KMS-11 (cell line): ENCODE measurements around the gene CTF1.

Source experiments
- H2AFZ ChIP-seq: fragments of 200-600 bp; sonication (generic); 2 replicates; pipeline ENCODE4 v1.6.1; 2016; ENCODE audit warnings: antibody characterized with exemption, mixed run types, low read depth
- H3K27ac ChIP-seq: fragments of 200-600 bp; sonication (generic); 2 replicates; pipeline ENCODE4 v1.6.1; 2016; ENCODE audit warnings: mild to moderate bottlenecking, mixed run types
- H3K27me3 ChIP-seq: fragments of 200-600 bp; sonication (generic); 2 replicates; pipeline ENCODE4 v1.6.1; 2017; ENCODE audit warnings: mild to moderate bottlenecking, low read depth, mixed run types, moderate library complexity; ENCODE audit not compliant: insufficient read depth
- H3K36me3 ChIP-seq: fragments of 200-600 bp; sonication (generic); 2 replicates; pipeline ENCODE4 v1.6.1; 2017; ENCODE audit warnings: mild to moderate bottlenecking, mixed run types; ENCODE audit not compliant: insufficient read depth
- H3K4me1 ChIP-seq: fragments of 200-600 bp; sonication (generic); 2 replicates; pipeline ENCODE4 v1.6.1; 2016; ENCODE audit warnings: mild to moderate bottlenecking, low read depth, mixed run types; ENCODE audit not compliant: poor library complexity, severe bottlenecking
- H3K4me2 ChIP-seq: fragments of 200-600 bp; sonication (generic); 2 replicates; pipeline ENCODE4 v1.7.0; 2016; ENCODE audit warnings: mild to moderate bottlenecking, mixed run types
- H3K4me3 ChIP-seq: fragments of 200-600 bp; sonication (generic); IDR thresholded peaks from 2 replicates; pipeline ENCODE4 v1.6.1; 2017; ENCODE audit warnings: low read depth, low read length, mixed read lengths; ENCODE audit not compliant: insufficient read depth
- H3K79me2 ChIP-seq: fragments of 200-600 bp; sonication (generic); 2 replicates; pipeline ENCODE4 v1.6.1; 2016; ENCODE audit warnings: low read depth, mixed run types; ENCODE audit not compliant: insufficient read depth
- H3K9ac ChIP-seq: fragments of 200-600 bp; sonication (generic); 2 replicates; pipeline ENCODE4 v1.6.1; 2016; ENCODE audit warnings: mild to moderate bottlenecking, mixed run types
- H4K20me1 ChIP-seq: fragments of 200-600 bp; sonication (generic); 2 replicates; pipeline ENCODE4 v1.6.1; 2016; ENCODE audit warnings: mild to moderate bottlenecking, mixed run types; ENCODE audit not compliant: insufficient read depth
- CTCF ChIP-seq: fragments of 200-600 bp; sonication (generic); conservative IDR thresholded peaks from 2 replicates; pipeline ENCODE4 v1.6.1; 2017; ENCODE audit warnings: low read depth, mild to moderate bottlenecking, antibody characterized with exemption, low read length, moderate library complexity, mixed read lengths

Gene CTF1

DNA sequence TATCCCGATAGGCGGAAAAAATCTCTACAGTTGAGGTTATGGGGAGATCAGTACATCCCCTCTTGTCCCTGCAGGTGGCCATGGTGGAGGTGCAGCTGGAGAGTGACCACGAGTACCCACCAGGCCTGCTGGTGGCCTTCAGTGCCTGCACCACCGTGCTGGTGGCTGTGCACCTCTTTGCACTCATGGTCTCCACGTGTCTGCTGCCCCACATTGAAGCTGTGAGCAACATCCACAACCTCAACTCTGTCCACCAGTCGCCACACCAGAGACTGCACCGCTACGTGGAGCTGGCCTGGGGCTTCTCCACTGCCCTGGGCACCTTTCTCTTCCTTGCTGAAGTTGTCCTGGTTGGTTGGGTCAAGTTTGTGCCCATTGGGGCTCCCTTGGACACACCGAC is 56.7 kb downstream of the CTF1 start:
- Histone ChIP-seq H3K4me1 (peaks cover 43% of the 10 kb centered on the region), H3K36me3 (no peaks in the 10 kb centered on the region), H2AFZ (no peak overlapping the region), H3K79me2 (no peaks in the 10 kb centered on the region; the same call in 1 of the 2 replicates), H3K4me3 (no peak overlapping the region), H3K27ac (no peak overlapping the region), H3K27me3 (no peaks in the 10 kb centered on the region), H3K9ac (no peak overlapping the region), H4K20me1 (no peaks in the 10 kb centered on the region), H3K4me2 (no peak overlapping the region)
- no peak for TF ChIP-seq CTCF
